Inferior parietal cortex (tissue), 1 donor: Measurements from ENCODE around the gene ASNSD1.

Experiments used
- DNase-seq: peaks from one replicate; pipeline ENCODE4 v3.0.0-alpha.2; 2016; ENCODE audit errors: extremely low spot score

The ASNSD1 gene

GRCh38 chr2:189661148-189661956 is at the start of gene ASNSD1:
TSS of gene ASNSD1 (plus strand) at chr2:189661459. CDS start at chr2:189666133, 4,674 bp downstream.
- DNase-seq, result peak; percentile 99

- DNase-seq, result peak; percentile 16
Measured at GRCh38 chr2:189613077-189613636, 48.1 kb upstream of the ASNSD1 start.

- no peak for DNase-seq
Measured at GRCh38 chr2:189613650-189614420, 47.4 kb upstream of the ASNSD1 start.

- no peak for DNase-seq
Measured at GRCh38 chr2:189614585-189614984, 46.7 kb upstream of the ASNSD1 start.

GRCh38 chr2:189618197-189618596 is 43.1 kb upstream of the ASNSD1 start:
- no peak for DNase-seq

GRCh38 chr2:189621781-189622180 is 39.5 kb upstream of the ASNSD1 start:
- no peak for DNase-seq

GRCh38 chr2:189623049-189623448 is 38.2 kb upstream of the ASNSD1 start:
- DNase-seq, result no peak

- no peak for DNase-seq
Measured at GRCh38 chr2:189624648-189625355, 36.5 kb upstream of the ASNSD1 start.

GRCh38 chr2:189625636-189626035 is 35.6 kb upstream of the ASNSD1 start:
- DNase-seq, result no peak

GRCh38 chr2:189627789-189628188 is 33.5 kb upstream of the ASNSD1 start:
- DNase-seq, result no peak

- DNase-seq, result no peak
Measured at GRCh38 chr2:189628817-189629530, 32.3 kb upstream of the ASNSD1 start.

- no peak for DNase-seq
Measured at GRCh38 chr2:189629531-189630453, 31.5 kb upstream of the ASNSD1 start.

- no peak for DNase-seq
Measured at GRCh38 chr2:189631849-189632248, 29.4 kb upstream of the ASNSD1 start.

- DNase-seq, result no peak
Measured at GRCh38 chr2:189633392-189633811, 27.9 kb upstream of the ASNSD1 start.

GRCh38 chr2:189635353-189635752 is 25.9 kb upstream of the ASNSD1 start:
- DNase-seq, result no peak

- DNase-seq, result no peak
Measured at GRCh38 chr2:189638301-189639006, 22.8 kb upstream of the ASNSD1 start.

- DNase-seq, result no peak
Measured at GRCh38 chr2:189639007-189639609, 22.2 kb upstream of the ASNSD1 start.

- no peak for DNase-seq
Measured at GRCh38 chr2:189641002-189641401, 20.3 kb upstream of the ASNSD1 start.

GRCh38 chr2:189641590-189641989 is 19.7 kb upstream of the ASNSD1 start:
- DNase-seq, result no peak
